Astrocyte of the spinal cord (primary cell): ENCODE data around the gene MRPL27.
A peak's percentile ranks its signal among the peaks of the same experiment; 100 is the strongest.

Experiments
- DNase-seq: peaks from one replicate; pipeline ENCODE4 v3.0.0; 2011; ENCODE audit warnings: low read depth, low spot score
- H3K4me3 ChIP-seq: 2 replicates; pipeline ENCODE4 v1.5.1; 2011; ENCODE audit warnings: low read depth, mild to moderate bottlenecking, low read length, moderate library complexity
- CTCF ChIP-seq: IDR thresholded peaks from 2 replicates; pipeline ENCODE4 v1.5.1; 2012; ENCODE audit warnings: low read depth, mild to moderate bottlenecking, low read length, inconsistent platforms
- in situ Hi-C: cut with HindIII; loops from 2 replicates; pipeline ENCODE4 v1.10.0; 2017; ENCODE audit warnings: low sequenced_read_pairs

MRPL27 gene

GRCh38 chr17:50361561-50362480 lies 11.2 kb downstream of the MRPL27 start:
- TF ChIP-seq CTCF: peak; percentile 87
- no peak overlapping the region for H3K4me3 ChIP-seq
- DNase-seq: peak; percentile 66
- in situ Hi-C loops: no loop called here

- in situ Hi-C loops: no loop called here
- no peak overlapping the region for H3K4me3 ChIP-seq
- DNase-seq: no peak
- no peak for TF ChIP-seq CTCF
These were observed 12.4 kb downstream of the MRPL27 start for GRCh38 chr17:50360486-50361115.

GRCh38 chr17:50359998-50360461 lies 13.0 kb downstream of the MRPL27 start:
- in situ Hi-C loops: no loop called here
- DNase-seq: no peak
- no peak overlapping the region for H3K4me3 ChIP-seq
- TF ChIP-seq CTCF: no peak

- in situ Hi-C loops: no loop called here
These were observed 13.8 kb downstream of the MRPL27 start for GRCh38 chr17:50359005-50359699.

GRCh38 chr17:50358177-50358576 lies 14.8 kb downstream of the MRPL27 start:
- in situ Hi-C loops: no loop called here
- DNase-seq: no peak
- no peak overlapping the region for H3K4me3 ChIP-seq
- TF ChIP-seq CTCF: no peak

More at GRCh38 chr17:50359005-50359699, 13.8 kb downstream of the MRPL27 start:
- no peak for DNase-seq
- no peak overlapping the region for H3K4me3 ChIP-seq
- TF ChIP-seq CTCF: no peak

GRCh38 chr17:50356892-50357510 lies 16.0 kb downstream of the MRPL27 start:
- no peak for TF ChIP-seq CTCF
- no peak overlapping the region for H3K4me3 ChIP-seq
- DNase-seq: no peak
- in situ Hi-C loops: no loop called here
